ENCODE data around the gene OGFOD3. TPM values are rescaled to one million over a fixed set of nuclear protein-coding genes. Genes with fewer than 3 reads are reported as not detected.

The OGFOD3 gene
- total RNA-seq, 1 donor from 2014 or later: 63.9 TPM

DNA sequence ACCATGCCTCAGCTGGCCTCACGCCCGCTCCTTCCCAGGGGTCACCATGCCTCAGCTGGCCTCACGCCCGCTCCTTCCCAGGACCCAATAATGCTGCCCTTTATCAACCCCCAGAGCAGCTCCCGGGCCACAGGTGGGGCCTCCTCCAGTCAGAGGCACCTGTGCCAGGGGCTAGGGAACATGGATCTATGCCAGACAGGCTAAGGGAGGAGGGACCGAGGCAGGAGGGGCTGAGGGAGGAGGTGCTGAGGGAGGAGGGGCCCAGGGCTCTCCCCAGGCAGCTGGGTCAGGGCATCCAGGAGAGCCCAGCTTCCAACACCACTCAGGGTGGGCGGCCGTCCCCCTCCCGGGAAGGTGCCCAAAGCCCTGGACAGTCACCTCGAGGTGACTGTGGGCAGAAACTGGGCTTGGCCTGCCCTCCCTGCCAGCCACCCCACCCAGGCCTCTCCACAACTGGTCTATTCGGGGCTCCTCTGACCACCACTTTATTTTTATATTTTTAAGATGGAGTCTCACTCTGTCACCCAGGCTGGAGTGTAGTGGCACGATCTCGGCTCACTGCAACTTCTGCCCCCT is 27.4 kb downstream of the OGFOD3 start:
- no peak for DNase-seq (ENCODE audit: low read depth)
- H3K4me3 ChIP-seq (ENCODE audit: low read depth, low read length): no peak overlapping the region
- TF ChIP-seq, protein P1, sequence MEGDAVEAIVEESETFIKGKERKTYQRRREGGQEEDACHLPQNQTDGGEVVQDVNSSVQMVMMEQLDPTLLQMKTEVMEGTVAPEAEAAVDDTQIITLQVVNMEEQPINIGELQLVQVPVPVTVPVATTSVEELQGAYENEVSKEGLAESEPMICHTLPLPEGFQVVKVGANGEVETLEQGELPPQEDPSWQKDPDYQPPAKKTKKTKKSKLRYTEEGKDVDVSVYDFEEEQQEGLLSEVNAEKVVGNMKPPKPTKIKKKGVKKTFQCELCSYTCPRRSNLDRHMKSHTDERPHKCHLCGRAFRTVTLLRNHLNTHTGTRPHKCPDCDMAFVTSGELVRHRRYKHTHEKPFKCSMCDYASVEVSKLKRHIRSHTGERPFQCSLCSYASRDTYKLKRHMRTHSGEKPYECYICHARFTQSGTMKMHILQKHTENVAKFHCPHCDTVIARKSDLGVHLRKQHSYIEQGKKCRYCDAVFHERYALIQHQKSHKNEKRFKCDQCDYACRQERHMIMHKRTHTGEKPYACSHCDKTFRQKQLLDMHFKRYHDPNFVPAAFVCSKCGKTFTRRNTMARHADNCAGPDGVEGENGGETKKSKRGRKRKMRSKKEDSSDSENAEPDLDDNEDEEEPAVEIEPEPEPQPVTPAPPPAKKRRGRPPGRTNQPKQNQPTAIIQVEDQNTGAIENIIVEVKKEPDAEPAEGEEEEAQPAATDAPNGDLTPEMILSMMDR (conservative IDR thresholded peaks at IDR 0.05; ENCODE audit: low read depth, low read length): no peak

DNA sequence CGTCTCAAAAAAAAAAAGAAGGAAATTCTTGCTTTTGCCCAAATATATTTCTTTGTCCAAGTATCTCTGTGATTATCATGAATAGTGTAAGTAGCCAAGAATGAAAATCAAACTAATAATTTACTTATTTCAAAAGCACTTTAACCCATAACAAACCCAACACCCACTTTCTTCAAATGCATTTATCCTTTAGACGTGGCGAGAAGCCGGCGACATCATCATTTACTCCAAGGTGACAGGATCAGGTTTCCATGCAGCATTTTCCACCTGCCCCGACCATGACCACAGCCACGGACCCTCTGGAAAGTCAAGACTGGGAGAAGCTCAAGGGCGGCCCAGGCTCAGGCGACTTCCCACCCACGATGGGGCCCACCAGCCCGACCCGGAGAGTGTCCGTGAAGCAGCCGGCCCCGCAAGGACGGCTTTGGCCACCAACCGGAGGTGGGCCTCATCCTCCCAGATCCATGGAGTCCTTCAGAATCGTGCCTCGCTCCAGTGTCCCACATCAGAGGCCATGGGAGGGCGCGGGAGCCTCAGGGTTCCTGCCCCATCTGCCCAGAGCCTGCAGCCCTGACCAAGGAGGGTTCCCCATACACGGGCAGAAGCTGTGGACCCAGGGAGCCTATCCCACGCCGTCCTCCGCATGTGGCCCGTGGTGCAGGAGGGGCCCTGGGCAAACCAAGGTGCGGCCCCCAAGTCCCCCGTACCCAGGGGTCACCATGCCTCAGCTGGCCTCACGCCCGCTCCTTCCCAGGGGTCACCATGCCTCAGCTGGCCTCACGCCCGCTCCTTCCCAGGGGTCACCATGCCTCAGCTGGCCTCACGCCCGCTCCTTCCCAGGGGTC is 28.1 kb downstream of the OGFOD3 start:
- TF ChIP-seq, protein P1 (conservative IDR thresholded peaks at IDR 0.05; ENCODE audit: low read depth, low read length): no peak
- no peak for DNase-seq (ENCODE audit: low read depth)
- H3K4me3 ChIP-seq (ENCODE audit: low read depth, low read length): no peak overlapping the region

DNA sequence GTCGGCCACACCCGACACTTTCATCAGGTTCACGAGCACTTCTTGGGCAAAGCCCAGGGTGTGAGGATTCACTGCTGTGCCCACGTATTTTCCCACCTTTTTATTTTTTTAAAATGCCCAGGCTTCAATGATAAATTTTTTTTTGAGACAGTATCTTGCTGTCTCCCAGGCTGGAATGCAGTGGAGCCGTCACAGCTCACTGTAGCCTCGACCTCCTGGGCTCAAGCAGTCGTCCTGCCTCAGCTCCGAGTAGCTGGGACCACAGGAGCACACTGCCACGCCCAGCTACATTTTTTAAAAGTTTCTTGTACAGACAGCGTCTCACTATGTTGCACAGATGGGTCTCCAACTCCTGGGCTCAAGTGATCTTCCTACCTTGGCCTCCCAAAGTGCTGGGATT is 29.0 kb downstream of the OGFOD3 start:
- DNase-seq (ENCODE audit: low read depth): no peak
- H3K4me3 ChIP-seq (ENCODE audit: low read depth, low read length): no peak overlapping the region
- TF ChIP-seq, protein P1 (conservative IDR thresholded peaks at IDR 0.05; ENCODE audit: low read depth, low read length): no peak

DNA sequence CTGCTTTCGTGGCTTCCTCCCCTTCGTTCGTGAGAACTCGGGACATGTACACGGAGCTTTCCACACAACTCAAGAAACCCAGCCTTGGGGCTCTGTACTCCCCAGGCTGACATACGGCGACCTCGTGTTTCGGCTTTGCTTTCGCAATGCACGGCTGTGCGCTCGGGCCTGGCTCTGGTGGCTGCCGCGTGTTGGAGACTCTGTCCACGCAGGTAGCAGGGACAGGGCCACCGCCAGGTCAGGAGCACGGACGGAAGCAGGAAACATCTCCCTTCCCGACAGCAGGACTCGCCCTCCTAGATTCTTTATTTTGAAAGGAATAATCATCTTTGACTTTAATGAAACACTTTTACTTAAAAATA is 29.5 kb downstream of the OGFOD3 start:
- TF ChIP-seq, protein P1 (conservative IDR thresholded peaks at IDR 0.05; ENCODE audit: low read depth, low read length): no peak
- DNase-seq (ENCODE audit: low read depth): no peak
- no peak overlapping the region for H3K4me3 ChIP-seq (ENCODE audit: low read depth, low read length)

DNA sequence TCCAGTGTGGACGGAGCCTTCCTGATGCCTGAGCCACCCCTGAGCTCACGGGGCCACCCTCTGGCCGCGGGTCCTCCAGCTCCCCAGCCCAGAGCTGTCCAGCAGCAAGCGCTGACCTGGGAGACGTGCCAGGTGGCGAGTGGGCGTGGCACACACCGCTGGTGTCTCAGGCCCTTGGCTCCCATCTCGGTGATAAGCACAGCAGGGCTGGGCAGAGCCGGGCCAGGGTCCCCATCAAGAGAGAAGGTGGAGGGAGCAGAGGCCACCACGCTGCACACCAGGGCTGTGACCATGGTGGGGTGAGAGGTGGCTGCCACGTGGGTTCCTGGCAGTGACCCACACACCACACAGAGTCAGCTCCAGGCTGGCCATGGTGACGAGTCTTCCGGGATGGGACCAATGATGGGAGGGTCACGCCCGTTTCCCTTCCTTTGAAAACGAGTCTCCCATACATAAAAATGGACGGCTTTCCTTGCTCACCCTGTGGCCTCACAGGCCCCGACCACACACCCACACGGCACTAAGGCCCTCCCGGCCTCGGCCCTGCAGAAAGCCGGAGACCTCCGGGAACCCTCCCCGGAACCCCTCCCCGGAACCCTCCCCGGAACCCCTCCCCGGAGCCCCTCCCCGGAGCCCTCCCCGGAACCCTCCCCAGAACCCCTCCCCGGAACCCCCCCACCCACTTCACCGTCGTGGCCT is 30.0 kb downstream of the OGFOD3 start:
- TF ChIP-seq, protein P1 (conservative IDR thresholded peaks at IDR 0.05; ENCODE audit: low read depth, low read length): no peak
- DNase-seq (ENCODE audit: low read depth): no peak
- no peak overlapping the region for H3K4me3 ChIP-seq (ENCODE audit: low read depth, low read length)

DNA sequence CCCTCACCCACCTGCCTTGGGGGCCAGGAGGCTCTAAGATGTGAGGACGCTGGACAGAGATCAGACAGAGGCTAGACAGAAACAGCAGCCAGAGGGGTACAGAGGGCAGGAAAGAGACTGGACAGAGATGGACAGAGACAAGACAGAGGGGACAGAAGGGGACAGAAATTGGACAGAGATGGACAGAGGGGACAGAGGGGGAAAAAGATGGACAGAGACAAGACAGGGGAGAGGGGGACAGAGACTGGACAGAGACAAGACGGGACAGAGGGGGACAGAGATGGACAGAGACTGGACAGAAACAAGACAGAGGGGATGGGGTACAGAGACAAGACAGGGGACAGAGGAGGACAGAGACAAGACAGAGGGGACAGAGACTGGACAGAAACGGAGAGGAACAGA is 30.7 kb downstream of the OGFOD3 start:
- TF ChIP-seq, protein P1 (conservative IDR thresholded peaks at IDR 0.05; ENCODE audit: low read depth, low read length): no peak
- H3K4me3 ChIP-seq (ENCODE audit: low read depth, low read length): no peak overlapping the region
- no peak for DNase-seq (ENCODE audit: low read depth)
